HepG2 (cell line): ENCODE results near the gene ETF1. TPM values are rescaled to one million over a fixed set of nuclear protein-coding genes. Genes with fewer than 3 reads are reported as not detected.

Experiments used
- ATRX ChIP-seq: sonication (generic); formaldehyde crosslinking; IDR thresholded peaks from 2 replicates; pipeline ENCODE4 v1.4.0; 2020; ENCODE audit warnings: missing genetic modification reagents, borderline replicate concordance
- ELF3 ChIP-seq: IDR thresholded peaks from 2 replicates; pipeline ENCODE4 v1.6.1; 2016; ENCODE audit warnings: missing genetic modification reagents, missing compliant biosample characterization
- GPN1 ChIP-seq: sonication (generic); formaldehyde crosslinking; IDR thresholded peaks from 2 replicates; pipeline ENCODE4 v1.5.1; 2020; ENCODE audit warnings: missing genetic modification reagents, borderline replicate concordance
- HDAC1 ChIP-seq: sonication (generic); formaldehyde crosslinking; IDR thresholded peaks from 2 replicates; pipeline ENCODE4 v1.5.1; 2020; ENCODE audit warnings: mild to moderate bottlenecking, missing genetic modification reagents
- HOXA7 ChIP-seq: sonication (generic); formaldehyde crosslinking; IDR thresholded peaks from 2 replicates; pipeline ENCODE4 v1.8.1; 2022; ENCODE audit warnings: mild to moderate bottlenecking, missing genetic modification reagents, moderate library complexity
- KAT8 ChIP-seq: IDR thresholded peaks from 2 replicates; pipeline ENCODE4 v1.6.1; 2016; ENCODE audit warnings: missing genetic modification reagents, missing compliant biosample characterization
- MAF1 ChIP-seq: sonication (generic); formaldehyde crosslinking; IDR thresholded peaks from 2 replicates; pipeline ENCODE4 v1.5.0; 2020; ENCODE audit warnings: missing genetic modification reagents, borderline replicate concordance
- MBD4 ChIP-seq: IDR thresholded peaks from 2 replicates; pipeline ENCODE4 v1.6.1; 2012; ENCODE audit warnings: low read length, inconsistent platforms, borderline replicate concordance
- MYNN ChIP-seq: sonication (generic); formaldehyde crosslinking; IDR thresholded peaks from 2 replicates; pipeline ENCODE4 v1.4.0; 2020; ENCODE audit warnings: mild to moderate bottlenecking, low read depth, missing genetic modification reagents
- NFYC ChIP-seq: IDR thresholded peaks from 2 replicates; pipeline ENCODE4 v1.6.1; 2016; ENCODE audit warnings: missing genetic modification reagents, missing compliant biosample characterization
- RFX1 ChIP-seq: fragments of 450-650 bp; IDR thresholded peaks from 2 replicates; pipeline ENCODE4 v1.6.1; 2017
- SRY ChIP-seq: sonication (generic); formaldehyde crosslinking; IDR thresholded peaks from 2 replicates; pipeline ENCODE4 v1.8.0; 2022; ENCODE audit warnings: mild to moderate bottlenecking, missing genetic modification reagents
- TBL1XR1 ChIP-seq: fragments of 150-350 bp; IDR thresholded peaks from 2 replicates; pipeline ENCODE4 v1.6.1; 2014; ENCODE audit warnings: borderline replicate concordance, low read length; ENCODE audit not compliant: partially characterized antibody
- ZFP36 ChIP-seq: fragments of 150-350 bp; IDR thresholded peaks from 2 replicates; pipeline ENCODE4 v1.6.1; 2018; ENCODE audit warnings: borderline replicate concordance, low read length, low read depth; ENCODE audit not compliant: partially characterized antibody
- ZFP36L2 ChIP-seq: sonication (generic); formaldehyde crosslinking; IDR thresholded peaks from 2 replicates; pipeline ENCODE4 v1.4.0; 2020; ENCODE audit warnings: missing genetic modification reagents
- ZNF24 ChIP-seq: fragments of 450-650 bp; IDR thresholded peaks from 2 replicates; pipeline ENCODE4 v1.6.1; 2017; ENCODE audit warnings: antibody characterized with exemption, mild to moderate bottlenecking
- ZNF431 ChIP-seq: sonication (generic); formaldehyde crosslinking; IDR thresholded peaks from 2 replicates; pipeline ENCODE4 v1.9.0; 2022; ENCODE audit warnings: missing genetic modification reagents, low read depth, mild to moderate bottlenecking, borderline replicate concordance
- ZNF451 ChIP-seq: sonication (generic); formaldehyde crosslinking; IDR thresholded peaks from 2 replicates; pipeline ENCODE4 v1.5.0; 2020; ENCODE audit warnings: mild to moderate bottlenecking, missing genetic modification reagents
- ZNF746 ChIP-seq: sonication (generic); formaldehyde crosslinking; IDR thresholded peaks from 2 replicates; pipeline ENCODE4 v1.8.0; 2022; ENCODE audit warnings: mild to moderate bottlenecking, missing genetic modification reagents
- ZNF768 ChIP-seq: sonication (generic); formaldehyde crosslinking; IDR thresholded peaks from 2 replicates; pipeline ENCODE4 v1.4.0; 2020; ENCODE audit warnings: missing genetic modification reagents
- ZNF790 ChIP-seq: sonication (generic); formaldehyde crosslinking; IDR thresholded peaks from 2 replicates; pipeline ENCODE4 v1.8.0; 2022; ENCODE audit warnings: missing genetic modification reagents, mild to moderate bottlenecking, borderline replicate concordance
- ZNF841 ChIP-seq: sonication (generic); formaldehyde crosslinking; IDR thresholded peaks from 2 replicates; pipeline ENCODE4 v1.8.1; 2023; ENCODE audit warnings: missing genetic modification reagents, borderline replicate concordance
- ZNF879 ChIP-seq: sonication (generic); formaldehyde crosslinking; IDR thresholded peaks from 2 replicates; pipeline ENCODE4 v1.8.1; 2023; ENCODE audit warnings: missing genetic modification reagents
- polyA plus RNA-seq, 8 experiments: library from polyadenylated mRNA; depleted of rRNA in 3 of 8; stranded (reverse) in 7 of 8; unstranded in 1 of 8; fragments of >200 nt; fragmentation: Illumina TruSeq in 4 of 8; extraction: Trizol in 4 of 8; gene quantifications; 2 replicates each; pipeline versions ENCODE4 v1.2.1 to v1.2.3, GENCODE V29; 2011 to 2016; ENCODE audit warnings: low read depth in 4 of 8, missing spikeins in 1 of 8, mixed read lengths in 1 of 8; ENCODE audit not compliant: insufficient read depth in 1 of 8
- total RNA-seq, 5 experiments: library from RNA; depleted of rRNA; stranded (reverse); fragments of >200 nt; fragmentation: Illumina TruSeq; extraction: Trizol; gene quantifications; 2 replicates each; pipeline ENCODE4 v1.2.3, GENCODE V29; 2016; ENCODE audit warnings: low read depth in 1 of 5
- TF ChIP-seq, protein P1 (sequence below): fragments of 450-650 bp; IDR thresholded peaks from 2 replicates; pipeline ENCODE4 v1.6.1; 2017; ENCODE audit warnings: mild to moderate bottlenecking
- TF ChIP-seq, protein P2 (sequence below): sonication (generic); formaldehyde crosslinking; IDR thresholded peaks from 2 replicates; pipeline ENCODE4 v1.4.0; 2020; ENCODE audit warnings: missing genetic modification reagents
- TF ChIP-seq, protein P3 (sequence below), 2 experiments: IDR thresholded peaks; 2 replicates each; pipeline ENCODE4 v1.6.1; 2011 to 2012; ENCODE audit warnings: low read length in 2 of 2, borderline replicate concordance in 1 of 2, low read depth in 1 of 2, mild to moderate bottlenecking in 1 of 2, moderate library complexity in 1 of 2

ETF1 gene
- total and polyA plus RNA-seq, 2 of the 13 experiments (the other 11 are each of a cell fraction or from before 2014, with no cell fraction given), result 52.1 to 184 TPM

DNA sequence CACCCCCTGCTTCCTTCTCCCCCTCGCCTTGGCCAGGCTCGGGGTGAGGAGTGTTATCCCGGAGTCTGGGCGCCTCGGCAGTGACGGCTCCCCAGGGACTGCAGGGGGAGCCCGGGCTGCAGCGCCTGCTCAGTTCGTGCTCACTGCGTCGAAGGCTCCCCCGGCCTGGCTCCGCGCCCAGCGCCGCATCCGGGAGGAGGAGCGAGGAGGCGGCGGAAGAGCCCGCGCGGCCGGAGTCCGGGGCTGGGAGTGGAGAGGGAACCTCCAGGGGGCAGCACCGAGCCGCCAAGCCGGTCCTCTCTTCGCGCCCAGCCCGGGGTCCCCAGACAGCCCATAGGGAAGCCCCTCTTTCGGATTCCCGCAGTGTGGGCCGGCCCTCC is 79.0 kb downstream of the ETF1 start (continued):
- TF ChIP-seq ZNF841 (CRISPR knock-in tag) (no peak), HOXA7 (CRISPR knock-in tag) (no peak), MYNN (CRISPR knock-in tag) (no peak), ZFP36L2 (CRISPR knock-in tag) (no peak), NFYC (CRISPR knock-in tag) (no peak), ELF3 (CRISPR knock-in tag) (peak; percentile 83), ZNF790 (CRISPR knock-in tag) (peak; percentile 49; the same call in 1 of the 2 replicates), ZNF24 (no peak), MBD4 (no peak), ZNF879 (CRISPR knock-in tag) (no peak), ZNF451 (CRISPR knock-in tag) (no peak; the same call in 1 of the 2 replicates), ZNF431 (CRISPR knock-in tag) (no peak), ATRX (CRISPR knock-in tag) (no peak), MAF1 (CRISPR knock-in tag) (no peak), RFX1 (no peak), SRY (CRISPR knock-in tag) (no peak), ZFP36 (no peak), TBL1XR1 (no peak), ZNF746 (CRISPR knock-in tag) (no peak), KAT8 (CRISPR knock-in tag) (peak; percentile 82), HDAC1 (CRISPR knock-in tag) (peak; percentile 94), GPN1 (no peak), ZNF768 (CRISPR knock-in tag) (peak; percentile 55; the same call in 1 of the 2 replicates)
- TF ChIP-seq, protein P1, sequence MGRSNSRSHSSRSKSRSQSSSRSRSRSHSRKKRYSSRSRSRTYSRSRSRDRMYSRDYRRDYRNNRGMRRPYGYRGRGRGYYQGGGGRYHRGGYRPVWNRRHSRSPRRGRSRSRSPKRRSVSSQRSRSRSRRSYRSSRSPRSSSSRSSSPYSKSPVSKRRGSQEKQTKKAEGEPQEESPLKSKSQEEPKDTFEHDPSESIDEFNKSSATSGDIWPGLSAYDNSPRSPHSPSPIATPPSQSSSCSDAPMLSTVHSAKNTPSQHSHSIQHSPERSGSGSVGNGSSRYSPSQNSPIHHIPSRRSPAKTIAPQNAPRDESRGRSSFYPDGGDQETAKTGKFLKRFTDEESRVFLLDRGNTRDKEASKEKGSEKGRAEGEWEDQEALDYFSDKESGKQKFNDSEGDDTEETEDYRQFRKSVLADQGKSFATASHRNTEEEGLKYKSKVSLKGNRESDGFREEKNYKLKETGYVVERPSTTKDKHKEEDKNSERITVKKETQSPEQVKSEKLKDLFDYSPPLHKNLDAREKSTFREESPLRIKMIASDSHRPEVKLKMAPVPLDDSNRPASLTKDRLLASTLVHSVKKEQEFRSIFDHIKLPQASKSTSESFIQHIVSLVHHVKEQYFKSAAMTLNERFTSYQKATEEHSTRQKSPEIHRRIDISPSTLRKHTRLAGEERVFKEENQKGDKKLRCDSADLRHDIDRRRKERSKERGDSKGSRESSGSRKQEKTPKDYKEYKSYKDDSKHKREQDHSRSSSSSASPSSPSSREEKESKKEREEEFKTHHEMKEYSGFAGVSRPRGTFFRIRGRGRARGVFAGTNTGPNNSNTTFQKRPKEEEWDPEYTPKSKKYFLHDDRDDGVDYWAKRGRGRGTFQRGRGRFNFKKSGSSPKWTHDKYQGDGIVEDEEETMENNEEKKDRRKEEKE, result no peak
- TF ChIP-seq, protein P2, sequence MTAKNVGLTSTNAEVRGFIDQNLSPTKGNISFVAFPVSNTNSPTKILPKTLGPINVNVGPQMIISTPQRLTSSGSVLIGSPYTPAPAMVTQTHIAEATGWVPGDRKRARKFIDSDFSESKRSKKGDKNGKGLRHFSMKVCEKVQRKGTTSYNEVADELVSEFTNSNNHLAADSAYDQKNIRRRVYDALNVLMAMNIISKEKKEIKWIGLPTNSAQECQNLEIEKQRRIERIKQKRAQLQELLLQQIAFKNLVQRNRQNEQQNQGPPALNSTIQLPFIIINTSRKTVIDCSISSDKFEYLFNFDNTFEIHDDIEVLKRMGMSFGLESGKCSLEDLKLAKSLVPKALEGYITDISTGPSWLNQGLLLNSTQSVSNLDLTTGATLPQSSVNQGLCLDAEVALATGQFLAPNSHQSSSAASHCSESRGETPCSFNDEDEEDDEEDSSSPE (CRISPR knock-in tag), result peak; percentile 87
- TF ChIP-seq, protein P3, sequence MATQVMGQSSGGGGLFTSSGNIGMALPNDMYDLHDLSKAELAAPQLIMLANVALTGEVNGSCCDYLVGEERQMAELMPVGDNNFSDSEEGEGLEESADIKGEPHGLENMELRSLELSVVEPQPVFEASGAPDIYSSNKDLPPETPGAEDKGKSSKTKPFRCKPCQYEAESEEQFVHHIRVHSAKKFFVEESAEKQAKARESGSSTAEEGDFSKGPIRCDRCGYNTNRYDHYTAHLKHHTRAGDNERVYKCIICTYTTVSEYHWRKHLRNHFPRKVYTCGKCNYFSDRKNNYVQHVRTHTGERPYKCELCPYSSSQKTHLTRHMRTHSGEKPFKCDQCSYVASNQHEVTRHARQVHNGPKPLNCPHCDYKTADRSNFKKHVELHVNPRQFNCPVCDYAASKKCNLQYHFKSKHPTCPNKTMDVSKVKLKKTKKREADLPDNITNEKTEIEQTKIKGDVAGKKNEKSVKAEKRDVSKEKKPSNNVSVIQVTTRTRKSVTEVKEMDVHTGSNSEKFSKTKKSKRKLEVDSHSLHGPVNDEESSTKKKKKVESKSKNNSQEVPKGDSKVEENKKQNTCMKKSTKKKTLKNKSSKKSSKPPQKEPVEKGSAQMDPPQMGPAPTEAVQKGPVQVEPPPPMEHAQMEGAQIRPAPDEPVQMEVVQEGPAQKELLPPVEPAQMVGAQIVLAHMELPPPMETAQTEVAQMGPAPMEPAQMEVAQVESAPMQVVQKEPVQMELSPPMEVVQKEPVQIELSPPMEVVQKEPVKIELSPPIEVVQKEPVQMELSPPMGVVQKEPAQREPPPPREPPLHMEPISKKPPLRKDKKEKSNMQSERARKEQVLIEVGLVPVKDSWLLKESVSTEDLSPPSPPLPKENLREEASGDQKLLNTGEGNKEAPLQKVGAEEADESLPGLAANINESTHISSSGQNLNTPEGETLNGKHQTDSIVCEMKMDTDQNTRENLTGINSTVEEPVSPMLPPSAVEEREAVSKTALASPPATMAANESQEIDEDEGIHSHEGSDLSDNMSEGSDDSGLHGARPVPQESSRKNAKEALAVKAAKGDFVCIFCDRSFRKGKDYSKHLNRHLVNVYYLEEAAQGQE (IDR thresholded peaks at IDR 0.05; ENCODE audit: borderline replicate concordance in 1 of 2, low read depth in 1 of 2, low read length in 2 of 2), result no peak; a peak in 1 of 4 replicates
